ENCODE results near the gene VSX1. TPM values are rescaled to one million over a fixed set of nuclear protein-coding genes. Genes with fewer than 3 reads are reported as not detected.

VSX1 gene
- total RNA-seq, 2 donors from 2014 or later = not detected

GRCh38 chr20:25042531-25043498 lies 39.1 kb downstream of the VSX1 start:
- Histone ChIP-seq H3K4me1 (peaks cover 0 to 98% of the 10 kb centered on the region in 2 donors), H3K9me3 (no peaks in the 10 kb centered on the region), H3K36me3 (peaks cover 21% of the 10 kb centered on the region), H3K4me3 (no peak overlapping the region), H3K27me3 (no peaks in the 10 kb centered on the region), H3K27ac (peak overlapping the region; percentile 94 to 96)
- DNase-seq (ENCODE audit: low spot score) = no peak
- no peak for TF ChIP-seq CTCF (IDR thresholded peaks at IDR 0.05)

DNA sequence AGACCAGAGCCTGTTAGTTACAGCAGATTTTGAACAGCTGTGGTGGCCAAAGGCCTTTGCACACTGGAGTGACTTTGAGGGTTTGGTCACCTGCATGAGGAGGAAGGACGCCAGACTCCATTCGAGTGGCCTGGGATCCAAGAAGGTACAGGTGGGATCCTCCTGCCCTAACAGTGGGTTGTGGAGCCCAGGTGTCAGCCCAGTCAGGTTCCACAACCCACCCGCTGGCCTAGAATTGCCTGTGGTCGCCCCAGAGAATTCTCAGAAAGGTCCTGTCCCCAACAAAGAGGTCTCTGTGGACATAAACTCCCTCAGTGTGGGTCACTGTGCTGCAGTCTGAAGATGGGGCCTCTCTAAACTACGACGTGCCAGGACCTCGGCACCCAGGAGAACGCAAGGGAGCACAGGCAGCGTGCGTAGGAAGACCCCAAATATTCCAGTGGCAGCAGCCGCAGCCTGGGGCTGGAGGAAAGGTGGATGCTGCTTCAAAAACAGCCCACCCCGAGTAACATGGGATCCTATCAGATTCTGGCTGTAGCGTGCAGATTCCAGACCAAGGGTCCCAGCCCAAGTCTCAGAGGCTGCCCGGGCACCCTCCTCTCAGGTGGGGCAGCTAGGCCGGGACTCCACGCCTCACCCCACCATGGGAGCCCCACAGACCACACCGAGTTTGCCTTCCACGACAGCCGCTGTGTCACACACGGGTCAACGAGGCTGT lies 40.0 kb downstream of the VSX1 start:
- no peak overlapping the region for H3K4me3 ChIP-seq
- DNase-seq (ENCODE audit: low spot score) = no peak
- peak overlapping the region; percentile 94 to 96 for H3K27ac ChIP-seq
- no peak for TF ChIP-seq CTCF (IDR thresholded peaks at IDR 0.05)
- no peaks in the 10 kb centered on the region for H3K27me3 ChIP-seq
- H3K4me1 ChIP-seq = peaks cover 0 to 98% of the 10 kb centered on the region in 2 donors
- H3K9me3 ChIP-seq = no peaks in the 10 kb centered on the region
- peaks cover 12% of the 10 kb centered on the region for H3K36me3 ChIP-seq

DNA sequence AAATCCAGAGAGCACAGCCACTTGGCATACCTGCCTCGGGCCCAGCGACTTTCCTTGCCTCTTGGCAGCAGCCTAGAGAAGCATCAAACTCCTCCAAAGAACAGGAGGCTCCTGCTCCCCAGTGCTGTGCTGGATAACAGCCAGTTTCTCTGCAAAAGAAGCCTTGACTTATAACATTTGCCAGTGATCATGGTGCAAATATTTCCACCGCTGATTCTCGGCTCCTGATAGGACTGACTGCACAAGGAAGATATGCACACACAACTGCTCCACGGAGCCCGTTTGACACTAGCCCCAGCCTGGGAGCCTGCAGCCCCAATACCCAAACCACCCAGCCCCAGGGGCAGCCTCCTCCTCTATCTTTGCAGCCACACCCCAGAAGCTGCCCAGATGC lies 41.5 kb downstream of the VSX1 start:
- no peak for TF ChIP-seq CTCF (IDR thresholded peaks at IDR 0.05)
- Histone ChIP-seq H3K27ac (peak overlapping the region; percentile 94 to 96), H3K36me3 (no peaks in the 10 kb centered on the region), H3K9me3 (no peaks in the 10 kb centered on the region), H3K4me3 (no peak overlapping the region), H3K4me1 (peaks cover 0 to 99% of the 10 kb centered on the region in 2 donors), H3K27me3 (no peaks in the 10 kb centered on the region)
- peak; percentile 70 for DNase-seq (ENCODE audit: low spot score)

DNA sequence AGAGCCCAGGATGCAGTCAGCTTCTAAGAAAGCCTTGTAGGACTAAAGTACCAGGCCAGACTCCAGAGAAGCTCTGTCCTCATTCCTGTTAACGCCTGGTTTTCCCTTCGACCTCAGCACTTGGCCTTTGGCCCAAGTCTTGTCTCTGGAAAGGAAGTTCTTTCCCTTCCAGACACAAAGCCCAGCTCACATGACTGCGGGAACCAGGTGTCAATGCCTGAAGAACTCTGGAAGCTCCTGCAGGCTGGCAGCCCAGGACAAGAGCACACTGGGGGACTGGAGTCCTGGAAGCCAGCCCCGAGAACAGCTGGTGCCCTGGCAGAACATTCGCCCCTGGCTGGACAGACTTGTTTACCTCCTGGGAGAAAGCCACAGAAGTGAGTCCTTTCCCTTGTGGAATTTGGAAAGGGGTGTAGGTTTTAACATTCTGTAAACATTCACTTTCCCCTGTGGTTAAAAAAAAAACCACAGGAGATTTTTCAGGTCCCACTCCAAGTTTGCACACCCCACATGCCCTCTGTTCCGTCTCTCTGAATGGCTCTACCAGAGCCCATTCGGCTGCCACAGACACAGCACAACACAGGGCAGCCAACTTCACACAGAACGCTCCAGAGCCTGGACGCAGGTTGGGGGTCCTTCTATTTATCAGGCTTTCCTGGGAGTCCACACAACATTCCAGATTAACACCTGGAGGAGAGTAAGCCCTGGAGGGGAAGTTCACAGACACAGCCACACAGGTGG lies 42.1 kb downstream of the VSX1 start:
- TF ChIP-seq CTCF (IDR thresholded peaks at IDR 0.05) = no peak
- peak; percentile 91 for DNase-seq (ENCODE audit: low spot score)
- no peaks in the 10 kb centered on the region for H3K27me3 ChIP-seq
- no peak overlapping the region for H3K4me3 ChIP-seq
- peak overlapping the region; percentile 94 to 96 for H3K27ac ChIP-seq
- H3K4me1 ChIP-seq = peaks cover 0 to 98% of the 10 kb centered on the region in 2 donors
- no peaks in the 10 kb centered on the region for H3K9me3 ChIP-seq
- H3K36me3 ChIP-seq = no peaks in the 10 kb centered on the region

GRCh38 chr20:25038591-25039015 lies 43.3 kb downstream of the VSX1 start:
- Histone ChIP-seq H3K9me3 (no peaks in the 10 kb centered on the region), H3K36me3 (no peaks in the 10 kb centered on the region), H3K4me3 (no peak overlapping the region), H3K27me3 (no peaks in the 10 kb centered on the region), H3K27ac (peak overlapping the region; percentile 94 to 96), H3K4me1 (peaks cover 0 to 94% of the 10 kb centered on the region in 2 donors)
- no peak for DNase-seq (ENCODE audit: low spot score)
- no peak for TF ChIP-seq CTCF (IDR thresholded peaks at IDR 0.05)

Data from right atrium auricular region (tissue), 2 donors.